Right lobe of liver (tissue), 6 donors: ENCODE results near the gene FOXC1. TPM values are rescaled to one million over a fixed set of nuclear protein-coding genes. Genes with fewer than 3 reads are reported as not detected.

Experiments used
- ATAC-seq, 4 donors: fragments of 200-7000 bp; cut with Tn5 transposase; one replicate each; pipeline ENCODE4 v1.9.1; 2020; ENCODE audit warnings: mild to moderate bottlenecking in 4 of 4, moderate library complexity in 4 of 4
- DNase-seq, 3 donors: peaks; one replicate each; pipeline ENCODE4 v3.0.0-alpha.2; 2020
- H3K27ac ChIP-seq, 3 donors: fragments of 200-600 bp; one replicate each; pipeline ENCODE4 v1.8.0; 2022
- H3K27me3 ChIP-seq, 2 donors: fragments of 200-600 bp; one replicate each; pipeline ENCODE4 v1.8.0; 2022
- H3K36me3 ChIP-seq, 4 donors: fragments of 200-600 bp; sonication (generic) in 1 of 4; one replicate each; pipeline versions ENCODE4 v1.5.1 to v1.8.0; 2017 to 2022; ENCODE audit warnings: control low read depth in 1 of 4
- H3K4me1 ChIP-seq, 4 donors: fragments of 200-600 bp; sonication (generic) in 1 of 4; one replicate each; pipeline versions ENCODE4 v1.5.1 to v1.8.0; 2017 to 2022; ENCODE audit warnings: control low read depth in 1 of 4
- H3K4me3 ChIP-seq, 3 donors: fragments of 200-600 bp; one replicate each; pipeline ENCODE4 v1.8.0; 2022
- H3K9me3 ChIP-seq, 4 donors: fragments of 200-600 bp; sonication (generic) in 1 of 4; one replicate each; pipeline versions ENCODE4 v1.5.1 to v1.8.0; 2017 to 2022; ENCODE audit warnings: control low read depth in 1 of 4
- POLR2A ChIP-seq: fragments of 450-650 bp; IDR thresholded peaks from one replicate; pipeline ENCODE4 v1.6.1; 2017; ENCODE audit warnings: antibody characterized with exemption, mild to moderate bottlenecking
- WGBS: methylation state at CpG from one replicate; pipeline ENCODE4 v1.1.6; 2018; ENCODE audit warnings: low coverage, low lambda C conversion rate; ENCODE audit not compliant: insufficient coverage; ENCODE audit errors: missing lambda C conversion rate; 5-methylcytosine and 5-hydroxymethylcytosine counted together
- intact Hi-C, 2 donors: fragments of 100-400 bp; cut with DNase I; formaldehyde crosslinking; loops; one replicate each; pipeline versions ENCODE4 v1.11.2 to v1.14.1; 2022
- total RNA-seq, 6 experiments: library from RNA; depleted of rRNA in 2 of 6; stranded (reverse); fragments of >200 nt in 2 of 6; fragmentation: NEBNext Ultra II Directional in 3 of 6; extraction: Animal tissue kit (Norgen Biotek cat#: 25700) in 3 of 6; gene quantifications; one replicate each; pipeline versions ENCODE4 v1.1.0 to v1.2.4, GENCODE V29; 2016 to 2023
- TF ChIP-seq, protein P1 (sequence below), 4 donors: fragments of 200-600 bp in 3 of 4; fragments of 450-650 bp in 1 of 4; IDR thresholded peaks; one replicate each; pipeline versions ENCODE4 v1.5.1 to v1.8.0; 2016 to 2022; ENCODE audit warnings: antibody characterized with exemption in 4 of 4, mild to moderate bottlenecking in 2 of 4
- donor health status: DM: no; HTN: yes; CAD: no.
- donor health status: DM: no; HTN: no; CAD: no.
- donor health status: DM: no; HTN: no; CAD: no.
- donor health status: DM: no; HTN: yes; CAD: no.
- donor health status: DM: no; HTN: yes; CAD: no.

Gene FOXC1
- total RNA-seq, 6 experiments from 2014 or later: 0.24 to 0.87 (median 0.50) TPM

DNA sequence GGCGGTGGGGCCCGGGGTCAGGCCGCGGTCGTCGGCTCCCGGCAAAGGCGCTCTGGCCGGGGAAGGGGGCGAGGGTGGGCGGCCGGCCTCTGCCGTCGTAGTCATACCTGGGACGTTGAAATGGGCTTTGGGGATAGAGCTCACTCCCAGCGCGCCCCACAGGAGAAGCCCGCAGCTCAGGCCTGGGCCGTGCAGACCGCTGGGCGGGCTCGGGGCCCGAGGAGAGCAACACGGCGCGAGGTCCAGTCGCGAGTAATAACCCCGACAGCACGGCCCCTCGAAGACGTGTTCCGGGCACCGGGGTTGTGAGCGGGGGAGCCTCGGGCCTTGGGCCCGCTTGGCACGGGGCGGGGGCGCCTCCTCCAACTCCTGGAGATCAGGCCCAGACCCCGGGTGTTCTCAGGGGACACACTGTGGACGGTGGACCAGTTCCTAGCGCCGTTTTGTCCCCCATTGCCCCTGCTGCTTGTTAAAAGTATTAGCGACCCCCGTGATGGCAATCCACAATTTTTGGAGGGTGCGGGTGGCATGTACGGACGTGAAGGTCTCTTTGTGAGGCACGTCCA lies 10.9 kb downstream of the FOXC1 start:
- H3K36me3 ChIP-seq: no peaks in the 10 kb centered on the region
- H3K4me1 ChIP-seq: peaks cover 0 to 18% (median 0%) of the 10 kb centered on the region in 4 donors
- H3K27ac ChIP-seq: no peak overlapping the region
- 17% methylated on average over 14 of the region's 50 CpGs for WGBS
- no peaks in the 10 kb centered on the region for H3K9me3 ChIP-seq
- ATAC-seq (no peak), DNase-seq (peak in 2 of 3 donors; percentile 33 to 37)
- no peak overlapping the region for H3K4me3 ChIP-seq
- TF ChIP-seq, protein P1, sequence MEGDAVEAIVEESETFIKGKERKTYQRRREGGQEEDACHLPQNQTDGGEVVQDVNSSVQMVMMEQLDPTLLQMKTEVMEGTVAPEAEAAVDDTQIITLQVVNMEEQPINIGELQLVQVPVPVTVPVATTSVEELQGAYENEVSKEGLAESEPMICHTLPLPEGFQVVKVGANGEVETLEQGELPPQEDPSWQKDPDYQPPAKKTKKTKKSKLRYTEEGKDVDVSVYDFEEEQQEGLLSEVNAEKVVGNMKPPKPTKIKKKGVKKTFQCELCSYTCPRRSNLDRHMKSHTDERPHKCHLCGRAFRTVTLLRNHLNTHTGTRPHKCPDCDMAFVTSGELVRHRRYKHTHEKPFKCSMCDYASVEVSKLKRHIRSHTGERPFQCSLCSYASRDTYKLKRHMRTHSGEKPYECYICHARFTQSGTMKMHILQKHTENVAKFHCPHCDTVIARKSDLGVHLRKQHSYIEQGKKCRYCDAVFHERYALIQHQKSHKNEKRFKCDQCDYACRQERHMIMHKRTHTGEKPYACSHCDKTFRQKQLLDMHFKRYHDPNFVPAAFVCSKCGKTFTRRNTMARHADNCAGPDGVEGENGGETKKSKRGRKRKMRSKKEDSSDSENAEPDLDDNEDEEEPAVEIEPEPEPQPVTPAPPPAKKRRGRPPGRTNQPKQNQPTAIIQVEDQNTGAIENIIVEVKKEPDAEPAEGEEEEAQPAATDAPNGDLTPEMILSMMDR (IDR thresholded peaks at IDR 0.05): no peak
- no peak for TF ChIP-seq POLR2A
- intact Hi-C loops: no loop called here
- peaks cover 0 to 30% of the 10 kb centered on the region in 2 donors for H3K27me3 ChIP-seq

DNA sequence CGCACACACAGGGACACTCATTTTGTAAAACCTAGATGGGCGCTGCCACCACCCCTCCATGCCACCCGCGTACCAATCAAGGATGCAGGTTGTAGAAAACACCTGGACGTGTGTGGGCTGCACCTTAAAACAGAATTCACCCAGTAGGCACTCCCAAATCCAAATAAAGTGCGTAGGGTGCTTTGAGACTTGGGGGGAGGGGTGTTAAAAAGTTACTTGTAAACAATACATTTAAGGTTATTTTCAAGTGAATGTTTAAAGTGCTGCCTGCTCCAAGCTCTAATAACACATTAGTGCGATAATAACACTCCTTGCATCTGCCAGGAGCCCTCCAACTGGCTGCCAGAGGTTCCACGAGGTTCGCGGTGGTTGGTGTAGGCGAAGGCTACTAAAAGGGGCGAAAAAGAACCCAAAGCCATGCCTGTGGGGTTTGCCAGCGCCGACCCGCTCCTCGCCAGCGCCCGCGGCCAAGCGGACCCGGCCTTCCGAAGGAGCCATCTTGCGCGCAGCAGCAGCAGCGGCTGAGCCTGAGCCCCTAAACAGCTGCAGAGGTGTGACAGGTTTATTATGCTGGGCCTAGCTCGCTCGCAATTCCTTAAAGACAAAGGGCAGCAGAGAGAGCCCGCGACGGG lies 11.5 kb downstream of the FOXC1 start:
- 86% methylated on average over 10 of the region's 30 CpGs for WGBS
- intact Hi-C loops: no loop called here
- TF ChIP-seq, protein P1 (IDR thresholded peaks at IDR 0.05): no peak
- TF ChIP-seq POLR2A: no peak
- Histone ChIP-seq H3K36me3 (no peaks in the 10 kb centered on the region), H3K4me1 (peaks cover 0 to 18% (median 0%) of the 10 kb centered on the region in 4 donors), H3K27me3 (peaks cover 0 to 36% of the 10 kb centered on the region in 2 donors), H3K27ac (no peak overlapping the region), H3K9me3 (no peaks in the 10 kb centered on the region), H3K4me3 (no peak overlapping the region)
- DNase-seq (peak in 2 of 3 donors; percentile 22 to 24), ATAC-seq (no peak)

DNA sequence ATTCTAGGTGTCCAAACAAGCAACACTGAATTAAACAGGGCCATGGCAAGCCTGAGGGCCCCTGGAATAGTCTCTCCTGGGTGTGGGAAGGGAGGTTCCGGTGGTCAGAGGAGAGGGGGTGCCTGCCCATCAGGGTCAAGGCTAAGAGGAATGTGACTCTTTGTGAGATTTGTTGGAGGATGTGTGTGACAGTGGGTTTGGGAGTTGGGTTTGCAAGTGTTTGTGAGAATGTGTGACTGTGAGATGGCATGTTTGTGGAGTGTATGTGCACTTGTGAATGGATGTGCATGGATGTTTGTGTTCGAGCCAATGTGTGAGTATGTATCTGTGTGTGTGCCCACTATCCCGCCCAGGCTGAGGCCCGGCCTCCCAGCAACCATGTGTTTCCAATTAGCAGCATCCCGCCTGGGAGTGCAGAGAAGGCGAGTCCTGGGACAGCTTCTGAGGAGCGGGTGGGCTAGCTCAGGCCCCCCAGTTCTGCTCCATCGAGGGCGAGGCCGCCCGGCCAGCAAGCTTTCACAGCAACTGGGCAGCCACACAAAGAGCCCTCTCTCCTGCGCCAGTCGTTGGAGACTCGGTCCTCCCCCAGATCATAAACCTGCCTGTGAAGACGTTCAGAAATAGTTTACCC lies 12.6 kb downstream of the FOXC1 start:
- H3K27me3 ChIP-seq: peaks cover 0 to 40% of the 10 kb centered on the region in 2 donors
- ATAC-seq (no peak), DNase-seq (peak in 2 of 3 donors; percentile 35 to 36)
- 97% methylated on average over 7 of the region's 15 CpGs for WGBS
- H3K4me1 ChIP-seq: peaks cover 0 to 18% (median 0%) of the 10 kb centered on the region in 4 donors
- H3K4me3 ChIP-seq: no peak overlapping the region
- intact Hi-C loops: no loop called here
- H3K9me3 ChIP-seq: no peaks in the 10 kb centered on the region
- no peak overlapping the region for H3K27ac ChIP-seq
- H3K36me3 ChIP-seq: no peaks in the 10 kb centered on the region
- no peak for TF ChIP-seq POLR2A
- TF ChIP-seq, protein P1 (IDR thresholded peaks at IDR 0.05): no peak

DNA sequence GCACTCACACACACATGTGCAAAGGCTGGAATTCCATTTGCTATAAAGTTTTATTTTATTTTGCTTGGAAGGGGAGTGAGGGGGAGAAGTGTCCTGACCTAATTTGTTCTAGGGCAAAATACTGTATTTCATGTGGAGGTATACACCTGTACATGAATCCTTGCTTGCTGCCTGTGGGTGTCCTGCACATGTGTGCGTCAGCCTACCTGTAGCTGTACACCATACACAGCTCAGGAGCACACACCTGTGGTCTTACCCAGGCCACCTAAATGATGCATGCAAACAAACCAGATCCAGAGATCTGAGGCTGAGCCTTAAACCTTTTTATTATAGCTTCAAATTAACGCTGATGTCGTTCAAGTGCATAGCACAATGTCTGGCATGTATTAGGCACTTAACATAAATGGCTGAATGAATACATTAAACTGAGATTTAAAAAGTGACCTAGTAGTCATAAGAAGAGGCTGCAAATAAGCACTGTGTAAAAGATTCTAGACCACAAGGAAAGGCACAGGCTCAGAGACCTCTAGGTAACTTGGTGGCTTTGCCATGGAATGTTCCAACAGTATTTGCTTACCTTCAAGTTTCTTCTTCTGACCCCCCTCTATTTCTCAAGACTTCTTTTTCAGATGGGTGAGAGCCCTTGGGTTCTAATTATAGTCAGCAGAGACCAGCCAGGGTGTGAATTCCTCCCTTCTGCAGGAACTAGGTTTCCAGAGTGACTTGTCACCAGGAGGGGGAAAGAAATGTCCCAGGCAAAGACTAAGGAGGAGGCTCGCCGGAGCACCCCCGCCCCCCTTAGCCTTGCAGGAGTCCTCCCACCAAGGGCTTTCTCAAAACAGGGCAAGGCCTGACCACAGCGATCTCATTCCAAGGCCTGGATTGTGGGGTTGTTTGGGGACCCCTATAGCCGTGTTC lies 13.4 kb downstream of the FOXC1 start:
- WGBS: 83% methylated on average over 4 of the region's 8 CpGs
- intact Hi-C loops: no loop called here

More for the DNA sequence above, 13.4 kb downstream of the FOXC1 start:
- no peaks in the 10 kb centered on the region for H3K36me3 ChIP-seq
- H3K4me1 ChIP-seq: peaks cover 0 to 18% (median 0%) of the 10 kb centered on the region in 4 donors
- TF ChIP-seq, protein P1 (IDR thresholded peaks at IDR 0.05): no peak
- TF ChIP-seq POLR2A: no peak
- H3K4me3 ChIP-seq: no peak overlapping the region
- H3K27ac ChIP-seq: no peak overlapping the region
- peaks cover 0 to 40% of the 10 kb centered on the region in 2 donors for H3K27me3 ChIP-seq
- H3K9me3 ChIP-seq: no peaks in the 10 kb centered on the region
- ATAC-seq: no peak
- DNase-seq: peak in 2 of 3 donors; percentile 24 to 37
